ENCODE measurements around the gene ZNF444. TPM values are rescaled to one million over a fixed set of nuclear protein-coding genes. Genes with fewer than 3 reads are reported as not detected.
A peak's percentile ranks its signal among the peaks of the same experiment; 100 is the strongest.

ZNF444 gene
- total and polyA plus RNA-seq, 2 of the 4 experiments (the other 2 are of a cell fraction): 2.5 to 20.3 TPM

- peaks cover 4% of the 10 kb centered on the region; the same call in 1 of the 2 replicates for H3K36me3 ChIP-seq (ENCODE audit: control insufficient read depth, insufficient read depth, low read length)
- peak; percentile 40 for ATAC-seq (ENCODE audit: low read depth)
- H3K27ac ChIP-seq (ENCODE audit: insufficient read depth, low read length): peak overlapping the region; percentile 14; the same call in 1 of the 2 replicates
- H3K9me3 ChIP-seq (ENCODE audit: control insufficient read depth, insufficient read depth, low read length): no peaks in the 10 kb centered on the region
- no peak overlapping the region for H2BK5ac ChIP-seq (ENCODE audit: low read depth, low read length, poor library complexity, severe bottlenecking)
- no peak overlapping the region for H3K4me3 ChIP-seq (ENCODE audit: insufficient read depth, low read depth, low read length)
- dilution Hi-C loops (cut with HindIII; ENCODE audit: low sequenced_read_pairs, unreplicated experiment): no loop called here
- H3K18ac ChIP-seq (ENCODE audit: low read depth, low read length): no peak overlapping the region
- H4K5ac ChIP-seq (ENCODE audit: low read depth, low read length): no peak overlapping the region
- H2BK15ac ChIP-seq (ENCODE audit: low read depth, low read length): no peak overlapping the region
- in situ Hi-C loops (cut with MboI; ENCODE audit: low sequenced_read_pairs): no loop called here
- CTCF ChIA-PET: no interaction called here
- H4K20me1 ChIP-seq (ENCODE audit: insufficient read depth, low read length): peaks cover 83% of the 10 kb centered on the region
- no peak overlapping the region for H2AK5ac ChIP-seq (ENCODE audit: low read depth, low read length)
- H3K27me3 ChIP-seq (ENCODE audit: control insufficient read depth, insufficient read depth, low read length): no peaks in the 10 kb centered on the region
- intact Hi-C loops (cut with micrococcal nuclease): no loop called here
- DNase-seq: peak; percentile 12
- POLR2A ChIA-PET (ENCODE audit: unreplicated experiment): interaction anchor here (0.6 kb wide), 1 partner anchor 13 kb away, joined by 6 read pairs; no protein-coding TSS in a partner anchor
- no peak overlapping the region for H3K9ac ChIP-seq (ENCODE audit: low read depth, low read length)
- H2AK9ac ChIP-seq (replicated peaks; ENCODE audit: low read depth, low read length, poor library complexity): peak overlapping the region; percentile 88
- peak overlapping the region; percentile 27; the same call in 1 of the 2 replicates for H3K4me2 ChIP-seq (ENCODE audit: low read depth, low read length)
- peak overlapping the region in 1 of 2 experiments; percentile 29; a peak in 1 of 4 replicates for H4K8ac ChIP-seq (ENCODE audit: low read depth in 2 of 2, low read length in 2 of 2)
- no peak overlapping the region; the same call in 1 of the 2 replicates for H3K4ac ChIP-seq (ENCODE audit: low read depth, low read length)
- 64% methylated on average over 12 of the region's 24 CpGs; no CpG with 5 or more reads in 1 of the 2 experiments for WGBS, 2 experiments (ENCODE audit: extremely low coverage in 2 of 2, insufficient read length in 1 of 2)
- no peak overlapping the region for H3K14ac ChIP-seq (replicated peaks; ENCODE audit: low read depth, low read length)
- TF ChIP-seq BHLHE40 (IDR thresholded peaks at IDR 0.05; ENCODE audit: low read depth, low read length): no peak
- no peak for TF ChIP-seq RFX5 (IDR thresholded peaks at IDR 0.05; ENCODE audit: low read depth, low read length)
- no peak for TF ChIP-seq POLR2A (IDR thresholded peaks at IDR 0.05; ENCODE audit: low read depth, low read length)
- peaks cover 11% of the 10 kb centered on the region for H3K9me1 ChIP-seq (ENCODE audit: insufficient read depth, low read length)
- no peak overlapping the region for H2BK120ac ChIP-seq (ENCODE audit: low read depth, low read length)
- H3K4me1 ChIP-seq (ENCODE audit: control insufficient read depth, insufficient read depth, low read length): peaks cover 30% of the 10 kb centered on the region
- H2BK20ac ChIP-seq (ENCODE audit: low read depth, low read length): no peak overlapping the region
- BruUV-seq (replicated peaks): no TSS peak
- no peak overlapping the region for H3K23ac ChIP-seq (ENCODE audit: low read depth, low read length)
- H3K79me1 ChIP-seq (ENCODE audit: low read depth in 1 of 2, low read length in 2 of 2): peaks cover 3 to 61% of the 10 kb centered on the region in 2 experiments; a peak in 3 of 4 replicates
- H2AFZ ChIP-seq (replicated peaks; ENCODE audit: low read length, poor library complexity): no peak overlapping the region
- H3K56ac ChIP-seq (ENCODE audit: extremely low read depth, insufficient read depth, low read length): no peak overlapping the region
- no peak overlapping the region for H4K91ac ChIP-seq (ENCODE audit: insufficient read depth, low read depth, low read length)
Measured at GRCh38 chr19:56108447-56109195, 32.5 kb upstream of the ZNF444 start.
